GM12878 (cell line): ENCODE results near the gene DDX46.

Experiments used
- BCL11A ChIP-seq: IDR thresholded peaks from 2 replicates; pipeline ENCODE4 v1.6.1; 2011; ENCODE audit warnings: low read depth, low read length
- CBFB ChIP-seq: IDR thresholded peaks from 2 replicates; pipeline ENCODE4 v1.6.1; 2016; ENCODE audit warnings: antibody characterized with exemption, low read depth
- CEBPZ ChIP-seq: fragments of 150-350 bp; IDR thresholded peaks from 2 replicates; pipeline ENCODE4 v1.6.1; 2016; ENCODE audit warnings: low read depth, low read length
- CHD1 ChIP-seq: IDR thresholded peaks from 2 replicates; pipeline ENCODE4 v1.6.1; 2012; ENCODE audit warnings: low read depth, low read length, improper control_type of control experiment
- CTCF ChIP-seq, 3 experiments: IDR thresholded peaks in 2 of 3; conservative IDR thresholded peaks in 1 of 3; 2 replicates each; pipeline ENCODE4 v1.5.1; 2011; ENCODE audit warnings: low read depth in 3 of 3, low read length in 3 of 3, mild to moderate bottlenecking in 3 of 3, control low read depth in 2 of 3, moderate library complexity in 2 of 3, inconsistent platforms in 1 of 3, mixed read lengths in 1 of 3; ENCODE audit not compliant: control insufficient read depth in 2 of 3, insufficient read depth in 1 of 3; ENCODE audit errors: extremely low read depth in 1 of 3
- EZH2 ChIP-seq: IDR thresholded peaks from 2 replicates; pipeline ENCODE4 v1.6.1; 2012; ENCODE audit warnings: low read depth, mild to moderate bottlenecking, control low read depth, inconsistent platforms, low read length, borderline replicate concordance; ENCODE audit not compliant: control insufficient read depth
- MYC ChIP-seq: IDR thresholded peaks from 2 replicates; pipeline ENCODE4 v1.6.1; 2011; ENCODE audit warnings: mild to moderate bottlenecking, low read length, moderate library complexity, inconsistent platforms; ENCODE audit not compliant: insufficient read depth, insufficient replicate concordance, insufficient read length, severe bottlenecking
- NKRF ChIP-seq: fragments of 450-650 bp; conservative IDR thresholded peaks from 2 replicates; pipeline ENCODE4 v1.6.1; 2017; ENCODE audit warnings: mild to moderate bottlenecking, moderate library complexity
- PBX3 ChIP-seq: IDR thresholded peaks from 2 replicates; pipeline ENCODE4 v1.6.1; 2011; ENCODE audit warnings: mild to moderate bottlenecking, low read depth, low read length, moderate library complexity; ENCODE audit not compliant: insufficient replicate concordance
- POLR2A ChIP-seq: IDR thresholded peaks from 2 replicates; pipeline ENCODE4 v1.6.1; 2011; ENCODE audit warnings: low read depth, mild to moderate bottlenecking, low read length
- REST ChIP-seq: IDR thresholded peaks from 2 replicates; pipeline ENCODE4 v1.6.1; 2012; ENCODE audit warnings: mild to moderate bottlenecking, low read depth, low read length
- TARDBP ChIP-seq: IDR thresholded peaks from 2 replicates; pipeline ENCODE4 v1.6.1; 2016; ENCODE audit warnings: borderline replicate concordance

GRCh38 chr5:134813407-134813806 lies 54.8 kb downstream of the DDX46 start:
- TF ChIP-seq PBX3 = no peak
- no peak for TF ChIP-seq CEBPZ
- no peak for TF ChIP-seq MYC
- no peak for TF ChIP-seq CTCF (IDR thresholded peaks at IDR 0.05 in 2 of 3, conservative IDR thresholded peaks at IDR 0.05 in 1 of 3; ENCODE audit: control insufficient read depth in 2 of 3, extremely low read depth in 1 of 3, insufficient read depth in 1 of 3, low read depth in 3 of 3, low read length in 3 of 3)
- no peak for TF ChIP-seq EZH2
- TF ChIP-seq TARDBP = no peak
- TF ChIP-seq POLR2A = no peak
- no peak for TF ChIP-seq CHD1
- TF ChIP-seq BCL11A = no peak
- TF ChIP-seq REST = no peak
- TF ChIP-seq NKRF = no peak
- TF ChIP-seq CBFB = no peak; the same call in 1 of the 2 replicates
